NCI-H1105 (cell line): ENCODE measurements around the gene IL31RA.

Experiments
- DNase-seq: peaks from one replicate; lab custom pipeline; 2025; lab: John Stamatoyannopoulos, UW

IL31RA gene

DNA sequence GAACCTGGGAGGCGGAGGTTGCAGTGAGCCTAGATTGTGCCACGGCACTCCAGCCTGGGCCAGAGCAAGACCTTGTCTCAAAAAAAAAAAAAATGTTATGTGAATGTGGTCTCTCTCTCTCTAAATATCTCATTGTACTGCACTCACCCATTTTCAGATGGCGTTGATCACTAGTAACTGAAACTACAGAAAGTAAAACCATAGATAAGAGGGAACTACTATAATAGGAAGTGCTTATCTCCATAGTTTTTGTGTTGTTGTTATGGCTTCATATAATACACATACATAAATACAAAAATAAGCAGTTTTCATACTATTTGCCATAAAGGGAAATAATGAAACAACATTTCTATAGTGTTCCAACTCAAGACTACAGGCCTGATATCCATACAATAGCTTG lies 9.1 kb downstream of the IL31RA start:
- no peak for DNase-seq

- no peak for DNase-seq
Observed at GRCh38 chr5:55860709-55861108, 9.6 kb downstream of the IL31RA start.

DNA sequence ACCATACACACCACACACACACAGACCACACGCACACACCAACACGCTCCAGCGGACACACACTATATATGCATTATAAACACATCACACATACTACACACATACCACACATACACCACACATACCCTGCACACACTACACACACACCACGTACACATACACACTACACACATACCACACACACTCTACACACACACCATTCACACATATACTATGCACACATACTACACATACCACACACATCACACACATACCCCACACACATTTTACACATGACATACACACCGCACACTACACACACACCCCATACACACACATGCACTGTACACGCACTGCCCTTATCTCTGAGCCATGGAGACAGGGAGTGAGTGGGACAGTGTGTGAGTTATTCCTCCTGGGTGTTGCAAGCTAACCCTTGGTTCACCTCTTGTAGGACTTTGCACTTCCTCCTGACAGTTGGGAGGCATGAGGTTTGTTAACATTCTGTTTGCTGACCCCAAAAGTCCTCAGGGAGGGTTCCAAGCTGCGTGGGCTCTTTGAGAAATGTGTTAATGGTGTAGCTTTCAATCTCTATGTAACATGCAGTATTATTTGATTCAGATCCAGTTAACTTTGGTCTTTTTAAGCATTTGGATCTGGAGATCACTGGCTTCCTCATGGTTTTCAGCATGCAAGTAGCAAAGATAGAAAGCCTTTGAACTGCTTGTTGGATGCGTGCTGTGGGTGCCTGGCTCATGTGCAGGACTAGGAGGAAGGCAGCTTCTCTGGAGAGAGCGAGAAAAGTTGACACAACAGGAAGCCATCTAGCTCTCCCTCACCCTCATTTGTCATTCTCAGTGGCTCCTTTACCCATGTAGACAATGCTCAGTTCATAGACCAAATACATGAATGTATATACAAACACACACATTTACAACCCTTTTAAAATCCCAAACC lies 13.7 kb downstream of the IL31RA start:
- DNase-seq: no peak

- no peak for DNase-seq
Observed at GRCh38 chr5:55865831-55866230, 14.7 kb downstream of the IL31RA start.

DNA sequence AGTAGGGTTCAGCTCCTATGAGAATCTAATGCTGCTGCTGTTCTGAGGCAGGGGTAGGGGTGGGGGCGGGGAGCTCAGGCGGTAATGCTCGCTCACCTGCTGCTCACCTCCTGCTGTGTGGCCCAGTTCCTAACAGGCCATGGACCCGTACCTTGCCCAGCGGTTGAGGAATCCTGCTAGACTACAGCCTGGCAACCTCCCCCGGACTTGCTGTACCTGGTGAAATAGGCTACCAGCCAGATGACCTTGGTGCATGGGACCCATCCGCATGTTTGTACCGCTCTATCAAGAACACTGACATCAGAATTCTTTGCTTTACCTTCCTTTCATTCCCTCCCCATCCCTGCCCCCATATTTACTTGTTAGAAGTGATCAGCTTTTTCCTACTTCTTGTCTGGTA lies 15.3 kb downstream of the IL31RA start:
- no peak for DNase-seq

DNA sequence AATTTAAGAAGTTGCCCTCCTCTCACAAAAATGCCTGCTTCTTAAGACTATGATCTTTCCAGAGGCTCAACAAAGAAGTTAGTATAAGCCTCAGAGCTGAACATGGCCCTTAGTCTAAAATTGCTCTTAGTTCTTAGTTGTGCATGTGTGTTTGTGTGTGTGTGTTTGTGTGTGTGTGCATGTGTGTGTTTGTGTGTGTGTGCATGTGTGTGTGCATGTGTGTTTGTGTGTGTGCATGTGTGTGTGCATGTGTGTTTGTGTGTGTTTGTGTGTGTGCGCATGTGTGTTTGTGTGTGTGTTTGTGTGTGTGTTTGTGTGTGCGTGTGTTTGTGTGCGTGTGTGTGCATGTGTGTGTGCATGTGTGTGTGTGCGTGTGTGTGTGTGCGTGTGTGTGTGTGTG lies 15.8 kb downstream of the IL31RA start:
- no peak for DNase-seq

DNA sequence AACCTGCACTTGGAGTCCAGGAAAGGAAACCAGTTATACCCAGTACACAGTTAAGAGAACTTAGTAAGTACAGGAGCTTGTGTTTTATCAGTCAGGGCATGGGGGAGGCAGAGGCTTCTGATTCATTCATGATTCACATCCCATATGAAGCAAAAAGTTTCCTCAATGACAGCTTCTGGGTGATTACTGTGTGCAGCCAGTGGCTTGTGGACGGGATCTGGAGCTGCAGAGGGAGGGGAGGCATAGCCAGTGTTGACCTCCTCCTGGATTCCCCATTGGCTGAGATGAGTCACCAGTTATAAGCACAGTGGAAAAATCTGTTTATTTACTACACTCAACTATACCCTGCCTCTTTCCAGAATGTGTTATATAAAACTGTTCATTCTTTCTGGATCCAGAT lies 17.7 kb downstream of the IL31RA start:
- no peak for DNase-seq

DNA sequence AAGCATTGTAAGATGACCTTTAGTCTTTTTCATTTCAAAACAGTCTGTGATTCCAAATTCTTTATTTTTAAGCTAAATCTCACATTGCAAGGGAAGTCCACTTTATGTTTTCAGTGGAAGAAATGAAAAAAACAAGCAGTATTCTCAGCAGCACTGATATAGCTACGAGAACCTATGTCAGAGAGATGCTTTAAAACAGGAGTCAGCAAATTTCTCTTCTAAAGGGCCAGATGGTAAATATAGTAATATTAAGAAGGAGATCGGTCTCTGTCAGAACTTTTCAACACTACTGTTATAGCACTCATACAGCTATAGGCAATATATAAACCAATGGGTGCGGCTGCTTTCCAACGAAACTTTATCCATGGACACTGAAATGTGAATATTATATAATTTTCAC lies 18.7 kb downstream of the IL31RA start:
- no peak for DNase-seq

- DNase-seq: no peak
Observed at GRCh38 chr5:55873234-55873633, 22.1 kb downstream of the IL31RA start.

DNA sequence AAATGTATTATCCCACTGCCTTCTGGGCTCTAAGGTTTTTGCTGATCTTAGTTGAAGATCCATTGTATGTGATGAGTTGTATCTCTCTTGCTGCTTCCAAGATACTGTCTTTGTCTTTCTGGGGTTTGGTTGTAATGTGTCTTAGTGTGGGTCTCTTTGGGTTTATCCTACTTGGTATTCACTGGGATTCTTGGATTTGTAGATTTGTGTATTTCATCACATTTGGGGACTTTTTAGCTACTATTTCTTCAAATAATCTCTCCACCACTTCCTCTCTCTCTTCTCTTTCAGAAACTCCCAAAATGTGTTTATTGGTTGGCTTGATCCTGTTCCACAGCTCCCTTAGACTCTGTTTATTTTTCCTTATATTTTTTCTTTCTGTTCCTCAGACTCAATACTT lies 26.5 kb downstream of the IL31RA start:
- DNase-seq: no peak

DNA sequence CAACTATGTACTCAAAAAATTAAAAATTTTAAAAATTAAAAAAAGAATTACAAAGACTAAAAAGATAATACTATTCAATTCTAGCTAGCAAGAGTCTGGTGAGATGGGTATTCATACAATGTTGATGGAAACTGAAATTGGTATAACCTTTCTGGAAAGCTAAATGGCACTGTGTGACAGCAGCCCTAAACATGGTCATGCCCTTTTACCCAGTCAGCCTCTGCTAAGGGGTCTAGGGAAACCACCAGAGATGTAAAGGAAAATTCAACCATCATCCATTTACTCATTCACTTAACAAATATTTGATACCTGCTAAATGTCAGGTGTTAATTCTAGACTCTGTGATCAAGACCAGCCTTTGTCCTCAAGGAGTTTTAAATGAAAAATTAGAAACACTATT lies 29.3 kb downstream of the IL31RA start:
- no peak for DNase-seq

DNA sequence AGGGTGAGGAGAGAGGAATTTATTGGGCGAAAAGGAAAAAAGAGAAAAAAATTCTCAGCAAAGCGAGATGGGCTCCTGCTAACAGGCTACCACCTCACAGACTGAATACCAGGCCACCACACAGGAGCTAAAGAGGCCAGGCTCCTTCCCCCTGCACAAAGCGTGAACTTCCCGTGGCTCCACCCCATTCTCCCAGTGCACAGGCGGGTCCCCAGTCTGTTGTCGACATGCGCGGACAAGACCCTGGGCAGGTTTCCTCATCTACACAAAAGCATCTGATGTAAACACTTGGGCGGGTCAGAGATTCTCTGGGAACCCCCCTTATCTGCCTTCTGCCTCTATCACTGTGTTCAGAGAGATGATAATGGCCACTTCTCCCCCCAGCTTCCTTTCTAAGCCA lies 34.2 kb downstream of the IL31RA start:
- DNase-seq: no peak

DNA sequence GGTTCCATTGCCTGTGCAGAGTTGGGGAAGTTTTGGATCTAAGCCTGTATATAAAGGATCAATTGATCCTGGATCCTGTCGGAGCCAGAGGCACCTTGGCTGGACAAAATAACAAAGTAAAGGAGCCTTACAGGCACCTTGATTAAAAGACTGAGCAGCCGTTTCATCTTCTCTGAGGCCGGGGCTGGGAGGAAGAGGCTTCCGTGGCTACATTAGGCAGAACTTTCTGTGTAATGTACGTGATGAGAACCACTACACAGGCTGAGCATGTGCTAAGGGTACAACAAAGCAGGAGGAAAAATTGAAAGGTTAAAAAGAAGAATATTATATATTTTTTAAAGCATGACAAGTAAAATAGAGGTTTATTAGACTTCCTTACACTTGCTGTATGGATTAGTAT lies 37.0 kb downstream of the IL31RA start:
- no peak for DNase-seq

DNA sequence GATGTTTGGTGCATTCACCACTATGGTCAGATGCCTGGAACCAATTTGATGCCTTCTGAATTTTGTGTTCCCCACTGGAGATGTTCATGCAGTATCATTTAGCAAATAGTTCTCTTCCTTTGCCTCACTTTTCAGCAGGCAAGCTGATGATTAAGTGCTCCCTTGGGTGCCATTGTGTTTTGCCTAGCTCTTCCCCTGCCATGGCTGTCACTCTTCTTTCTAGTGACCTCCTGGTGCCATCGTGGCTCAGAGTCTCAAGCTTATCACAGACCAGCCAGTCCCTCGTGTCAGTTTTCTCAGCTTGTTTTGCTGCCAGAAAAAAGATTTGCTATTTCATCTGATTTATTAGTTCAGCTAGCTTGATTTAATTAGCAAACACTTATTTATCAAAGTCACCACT lies 41.3 kb downstream of the IL31RA start:
- no peak for DNase-seq

- DNase-seq: no peak
Observed at GRCh38 chr5:55894135-55894534, 43.0 kb downstream of the IL31RA start.

- no peak for DNase-seq
Observed at GRCh38 chr5:55895346-55895745, 44.2 kb downstream of the IL31RA start.

DNA sequence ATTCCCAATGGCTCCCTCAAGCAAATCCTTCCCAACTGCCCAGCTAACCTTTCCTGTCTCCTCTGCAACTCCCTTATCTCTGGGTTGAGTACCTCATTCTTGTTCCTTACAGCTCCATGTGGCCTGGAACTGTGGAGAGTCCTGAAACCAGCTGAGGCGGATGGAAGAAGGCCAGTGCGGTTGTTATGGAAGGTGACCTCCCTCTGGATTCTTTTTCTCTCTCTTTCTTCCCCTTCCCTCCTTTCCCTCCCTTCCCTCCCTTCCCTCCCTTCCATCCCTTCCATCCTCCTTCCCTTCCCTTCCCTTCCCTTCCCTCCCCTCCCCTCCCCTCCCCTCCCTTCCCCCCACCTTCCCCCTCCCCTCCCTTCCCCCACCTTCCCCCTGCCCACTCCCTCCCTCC lies 45.1 kb downstream of the IL31RA start:
- DNase-seq: no peak

DNA sequence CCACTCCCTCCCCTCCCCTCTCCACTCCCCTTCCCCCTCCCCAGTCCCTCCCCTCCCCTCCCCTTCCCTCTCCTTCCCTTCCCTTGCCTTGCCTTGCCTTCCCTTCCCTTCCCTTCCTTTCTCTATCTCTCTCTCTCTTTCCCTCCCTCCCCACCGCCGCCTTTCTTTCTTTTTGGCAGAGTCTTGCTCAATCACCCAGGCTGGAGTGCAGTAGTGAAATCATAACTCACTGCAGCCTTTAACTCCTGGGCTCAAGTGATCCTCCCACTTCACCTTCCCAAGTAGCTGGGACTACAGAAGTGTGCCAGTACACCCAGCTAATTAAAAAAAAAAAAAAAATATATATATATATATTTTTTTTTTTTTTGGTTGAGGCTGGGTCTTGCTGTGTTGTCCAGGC lies 45.5 kb downstream of the IL31RA start:
- no peak for DNase-seq

DNA sequence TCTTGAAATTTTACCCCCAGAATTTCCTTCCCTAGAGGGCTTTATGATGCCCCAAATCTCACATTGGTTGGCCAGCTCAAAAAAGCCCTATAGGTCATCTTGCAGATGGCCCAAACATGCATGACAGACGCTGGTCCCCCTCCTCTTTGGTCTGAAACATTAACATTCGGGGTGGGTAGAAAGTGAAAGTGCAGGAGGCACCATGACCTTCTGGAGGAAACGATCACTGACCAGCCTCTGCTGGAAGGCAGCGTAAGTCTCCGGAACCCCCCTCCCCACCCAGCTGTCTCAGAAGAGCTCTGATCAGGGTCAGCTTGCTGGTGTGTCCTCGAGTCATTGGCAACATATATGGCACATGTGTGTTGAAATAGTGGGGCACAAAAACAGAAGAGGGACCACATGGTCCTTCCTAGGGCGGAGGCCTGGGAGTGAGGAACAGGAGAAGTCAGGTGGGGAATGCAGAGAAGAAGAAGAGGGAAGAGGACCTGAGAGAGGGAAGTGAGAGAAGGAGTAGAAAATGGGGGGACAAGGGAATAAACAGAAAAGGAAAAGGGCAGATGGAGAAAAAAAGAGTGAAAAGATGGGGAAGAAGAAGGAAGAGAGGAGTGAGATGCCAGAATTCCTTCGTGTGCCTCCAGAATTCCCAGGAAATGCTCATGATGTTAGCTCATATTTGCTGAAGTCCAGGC lies 46.2 kb downstream of the IL31RA start:
- no peak for DNase-seq

GRCh38 chr5:55897905-55898304 lies 46.7 kb downstream of the IL31RA start:
- no peak for DNase-seq

- no peak for DNase-seq
Observed at GRCh38 chr5:55899344-55899743, 48.2 kb downstream of the IL31RA start.

DNA sequence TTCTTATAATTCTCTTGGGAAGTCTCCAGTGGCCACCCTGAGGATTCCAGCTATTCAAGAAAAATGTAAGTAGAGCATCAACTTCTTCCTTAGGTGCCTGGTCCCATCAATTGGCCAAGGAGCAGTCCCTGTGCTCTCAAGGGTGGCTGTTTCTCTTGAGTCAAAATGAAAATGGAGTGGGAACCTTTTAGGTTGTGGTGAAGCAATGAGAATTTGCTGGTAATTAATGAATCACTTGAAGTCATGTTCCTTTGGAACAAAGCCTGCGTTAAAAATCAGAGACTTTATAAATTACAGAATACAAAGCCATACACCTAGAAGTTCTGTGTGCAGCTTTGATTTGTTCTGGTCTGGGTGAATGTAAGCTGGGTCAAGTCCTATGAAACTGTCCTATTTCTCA lies 48.9 kb downstream of the IL31RA start:
- DNase-seq: no peak

- no peak for DNase-seq
Observed at GRCh38 chr5:55900776-55901175, 49.6 kb downstream of the IL31RA start.

DNA sequence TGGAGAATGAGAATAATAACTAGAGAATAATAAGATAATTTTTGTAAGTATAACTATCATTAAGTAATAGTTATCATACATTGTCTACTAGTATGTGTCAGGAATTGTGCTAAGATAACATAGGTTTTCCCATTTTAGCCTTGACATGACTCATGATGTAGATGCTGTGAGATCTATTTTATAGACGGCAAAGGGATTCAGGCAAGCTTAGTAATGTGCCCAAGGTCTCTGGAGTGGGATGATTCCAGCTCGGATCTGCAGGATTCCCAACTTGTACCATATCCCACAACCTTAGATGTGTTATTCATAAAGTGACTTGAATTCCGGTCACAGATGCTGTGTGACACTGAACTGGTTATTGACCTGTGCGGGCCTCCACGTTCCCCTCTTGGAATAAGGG lies 51.5 kb downstream of the IL31RA start:
- no peak for DNase-seq
